ENCODE data around the gene C9orf72.

C9orf72 gene

DNA sequence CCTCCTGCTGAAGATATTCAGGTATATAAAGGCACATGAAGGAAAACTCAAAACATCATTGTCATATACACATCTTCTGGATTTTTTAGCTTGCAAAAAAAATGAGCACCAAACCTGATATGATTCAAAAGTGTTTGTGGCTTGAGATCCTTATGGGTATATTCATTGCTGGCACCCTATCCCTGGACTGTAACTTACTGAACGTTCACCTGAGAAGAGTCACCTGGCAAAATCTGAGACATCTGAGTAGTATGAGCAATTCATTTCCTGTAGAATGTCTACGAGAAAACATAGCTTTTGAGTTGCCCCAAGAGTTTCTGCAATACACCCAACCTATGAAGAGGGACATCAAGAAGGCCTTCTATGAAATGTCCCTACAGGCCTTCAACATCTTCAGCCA is 49.0 kb downstream of the C9orf72 start, which contains the start of gene IFNK:
Gene IFNK, plus strand, starts transcription at position 55 of the 400 bp plus-strand sequence. Its CDS starts 47 bp downstream, at position 102.
- Histone ChIP-seq H3K9me2 (replicated peaks; ENCODE audit: insufficient read depth, low read length) (no peaks in the 10 kb centered on the region), H4K20me1 (ENCODE audit: low read depth, low read length) (no peaks in the 10 kb centered on the region), H3F3A (ENCODE audit: insufficient read depth) (no peaks in the 10 kb centered on the region), H3K27ac (ENCODE audit: low read depth, low read length) (no peak within 1 kb of the TSS), H3K4me2 (ENCODE audit: low read depth, low read length, poor library complexity, severe bottlenecking) (no peak within 1 kb of the TSS), H3K4me3 (ENCODE audit: insufficient read depth, low read length, poor library complexity, severe bottlenecking) (no peak within 1 kb of the TSS), H3K9me3 (ENCODE audit: insufficient read depth, low read length) (no peaks in the 10 kb centered on the region), H3K9ac (ENCODE audit: low read length) (no peak within 1 kb of the TSS), H3K27me3 (ENCODE audit: low read length) (no peaks in the 10 kb centered on the region), H3K79me2 (ENCODE audit: insufficient read depth, low read length) (no peaks in the 10 kb centered on the region), H3K36me3 (ENCODE audit: low read length) (no peaks in the 10 kb centered on the region), H2AFZ (ENCODE audit: low read depth, low read length, severe bottlenecking) (no peak within 1 kb of the TSS)
- TF ChIP-seq, protein P1, sequence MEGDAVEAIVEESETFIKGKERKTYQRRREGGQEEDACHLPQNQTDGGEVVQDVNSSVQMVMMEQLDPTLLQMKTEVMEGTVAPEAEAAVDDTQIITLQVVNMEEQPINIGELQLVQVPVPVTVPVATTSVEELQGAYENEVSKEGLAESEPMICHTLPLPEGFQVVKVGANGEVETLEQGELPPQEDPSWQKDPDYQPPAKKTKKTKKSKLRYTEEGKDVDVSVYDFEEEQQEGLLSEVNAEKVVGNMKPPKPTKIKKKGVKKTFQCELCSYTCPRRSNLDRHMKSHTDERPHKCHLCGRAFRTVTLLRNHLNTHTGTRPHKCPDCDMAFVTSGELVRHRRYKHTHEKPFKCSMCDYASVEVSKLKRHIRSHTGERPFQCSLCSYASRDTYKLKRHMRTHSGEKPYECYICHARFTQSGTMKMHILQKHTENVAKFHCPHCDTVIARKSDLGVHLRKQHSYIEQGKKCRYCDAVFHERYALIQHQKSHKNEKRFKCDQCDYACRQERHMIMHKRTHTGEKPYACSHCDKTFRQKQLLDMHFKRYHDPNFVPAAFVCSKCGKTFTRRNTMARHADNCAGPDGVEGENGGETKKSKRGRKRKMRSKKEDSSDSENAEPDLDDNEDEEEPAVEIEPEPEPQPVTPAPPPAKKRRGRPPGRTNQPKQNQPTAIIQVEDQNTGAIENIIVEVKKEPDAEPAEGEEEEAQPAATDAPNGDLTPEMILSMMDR (IDR thresholded peaks at IDR 0.05; ENCODE audit: insufficient read depth, low read length, poor library complexity, severe bottlenecking), result no peak
- TF ChIP-seq EZH2phosphoT487 (conservative IDR thresholded peaks at IDR 0.05; ENCODE audit: low read length), result no peak

DNA sequence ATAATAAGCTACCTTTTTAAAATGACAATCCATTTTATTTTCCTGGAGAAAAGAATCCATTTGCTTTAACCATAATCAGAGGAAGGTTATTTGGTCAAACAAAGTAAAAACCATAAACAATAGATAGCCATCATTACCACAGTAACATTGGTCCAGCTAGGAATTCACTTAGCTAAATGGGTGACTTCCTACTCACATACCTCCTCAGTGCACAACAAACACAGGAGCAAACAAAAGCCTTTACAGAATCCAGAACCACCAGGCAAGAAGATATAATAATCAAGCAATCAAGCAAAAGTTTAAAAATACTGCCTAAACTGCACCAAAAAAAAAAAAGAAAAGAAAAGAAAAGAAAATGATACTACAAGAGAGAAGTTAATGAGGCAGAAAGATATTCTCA is 50.1 kb downstream of the C9orf72 start:
- H3K9me2 ChIP-seq (replicated peaks; ENCODE audit: insufficient read depth, low read length), result no peaks in the 10 kb centered on the region
- no peaks in the 10 kb centered on the region for H3K9me3 ChIP-seq (ENCODE audit: insufficient read depth, low read length)
- H3K9ac ChIP-seq (ENCODE audit: low read length), result no peak overlapping the region
- H3K36me3 ChIP-seq (ENCODE audit: low read length), result no peaks in the 10 kb centered on the region
- H3K4me2 ChIP-seq (ENCODE audit: low read depth, low read length, poor library complexity, severe bottlenecking), result no peak overlapping the region
- no peaks in the 10 kb centered on the region for H4K20me1 ChIP-seq (ENCODE audit: low read depth, low read length)
- H2AFZ ChIP-seq (ENCODE audit: low read depth, low read length, severe bottlenecking), result no peak overlapping the region
- H3K79me2 ChIP-seq (ENCODE audit: insufficient read depth, low read length), result no peaks in the 10 kb centered on the region
- no peak overlapping the region for H3K4me3 ChIP-seq (ENCODE audit: insufficient read depth, low read length, poor library complexity, severe bottlenecking)
- no peaks in the 10 kb centered on the region for H3F3A ChIP-seq (ENCODE audit: insufficient read depth)
- H3K27ac ChIP-seq (ENCODE audit: low read depth, low read length), result no peak overlapping the region
- no peaks in the 10 kb centered on the region for H3K27me3 ChIP-seq (ENCODE audit: low read length)
- TF ChIP-seq, protein P1 (IDR thresholded peaks at IDR 0.05; ENCODE audit: insufficient read depth, low read length, poor library complexity, severe bottlenecking), result no peak
- TF ChIP-seq EZH2phosphoT487 (conservative IDR thresholded peaks at IDR 0.05; ENCODE audit: low read length), result no peak

DNA sequence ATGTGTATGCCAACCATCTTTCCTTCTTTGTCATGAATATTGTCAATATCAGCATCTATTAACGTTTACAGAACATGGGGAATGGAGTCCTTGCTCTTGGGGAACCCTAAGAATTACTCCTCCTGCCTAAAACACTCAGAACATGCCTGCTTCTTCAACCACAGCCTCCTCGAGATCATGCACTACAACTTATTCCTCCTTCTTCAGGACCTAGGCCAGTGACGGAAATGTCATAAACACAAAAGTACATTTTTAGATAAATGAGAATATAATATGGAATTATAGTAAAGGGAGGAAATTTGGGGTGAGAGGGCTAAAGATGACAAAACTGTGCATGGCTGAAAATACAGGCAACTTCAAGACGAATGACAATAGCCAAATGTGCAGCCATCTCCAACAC is 52.3 kb downstream of the C9orf72 start:
- Histone ChIP-seq H3K9me3 (ENCODE audit: insufficient read depth, low read length) (no peaks in the 10 kb centered on the region), H3K4me2 (ENCODE audit: low read depth, low read length, poor library complexity, severe bottlenecking) (no peak overlapping the region), H3K9ac (ENCODE audit: low read length) (no peak overlapping the region), H3F3A (ENCODE audit: insufficient read depth) (no peaks in the 10 kb centered on the region), H3K9me2 (replicated peaks; ENCODE audit: insufficient read depth, low read length) (no peaks in the 10 kb centered on the region), H3K79me2 (ENCODE audit: insufficient read depth, low read length) (no peaks in the 10 kb centered on the region), H4K20me1 (ENCODE audit: low read depth, low read length) (no peaks in the 10 kb centered on the region), H3K4me3 (ENCODE audit: insufficient read depth, low read length, poor library complexity, severe bottlenecking) (no peak overlapping the region), H2AFZ (ENCODE audit: low read depth, low read length, severe bottlenecking) (no peak overlapping the region), H3K36me3 (ENCODE audit: low read length) (no peaks in the 10 kb centered on the region), H3K27ac (ENCODE audit: low read depth, low read length) (no peak overlapping the region), H3K27me3 (ENCODE audit: low read length) (no peaks in the 10 kb centered on the region)
- TF ChIP-seq EZH2phosphoT487 (conservative IDR thresholded peaks at IDR 0.05; ENCODE audit: low read length), result no peak
- TF ChIP-seq, protein P1 (IDR thresholded peaks at IDR 0.05; ENCODE audit: insufficient read depth, low read length, poor library complexity, severe bottlenecking), result no peak
